ENCODE results near the gene SHISAL1.

The SHISAL1 gene

DNA sequence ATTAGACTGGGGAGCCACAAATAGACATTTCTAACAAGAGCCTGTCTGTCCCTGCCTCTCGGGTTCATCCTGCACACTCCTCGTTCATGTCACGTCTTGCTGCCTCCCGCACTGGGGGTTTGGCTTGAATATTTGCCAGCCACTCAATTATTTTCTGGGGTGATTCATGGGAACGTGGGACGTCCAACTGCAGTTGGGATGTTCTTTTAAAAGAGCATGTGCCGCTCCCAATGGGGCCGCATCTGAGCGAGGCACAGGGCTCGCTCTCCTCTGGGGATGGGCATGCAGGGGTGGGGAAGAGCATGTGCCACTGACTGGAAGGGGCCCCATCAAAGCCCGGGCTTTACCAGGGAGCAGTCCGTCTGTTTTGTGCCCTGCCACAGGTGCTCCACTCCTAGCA is 88.6 kb downstream of the SHISAL1 start:
- DNase-seq = no peak

DNA sequence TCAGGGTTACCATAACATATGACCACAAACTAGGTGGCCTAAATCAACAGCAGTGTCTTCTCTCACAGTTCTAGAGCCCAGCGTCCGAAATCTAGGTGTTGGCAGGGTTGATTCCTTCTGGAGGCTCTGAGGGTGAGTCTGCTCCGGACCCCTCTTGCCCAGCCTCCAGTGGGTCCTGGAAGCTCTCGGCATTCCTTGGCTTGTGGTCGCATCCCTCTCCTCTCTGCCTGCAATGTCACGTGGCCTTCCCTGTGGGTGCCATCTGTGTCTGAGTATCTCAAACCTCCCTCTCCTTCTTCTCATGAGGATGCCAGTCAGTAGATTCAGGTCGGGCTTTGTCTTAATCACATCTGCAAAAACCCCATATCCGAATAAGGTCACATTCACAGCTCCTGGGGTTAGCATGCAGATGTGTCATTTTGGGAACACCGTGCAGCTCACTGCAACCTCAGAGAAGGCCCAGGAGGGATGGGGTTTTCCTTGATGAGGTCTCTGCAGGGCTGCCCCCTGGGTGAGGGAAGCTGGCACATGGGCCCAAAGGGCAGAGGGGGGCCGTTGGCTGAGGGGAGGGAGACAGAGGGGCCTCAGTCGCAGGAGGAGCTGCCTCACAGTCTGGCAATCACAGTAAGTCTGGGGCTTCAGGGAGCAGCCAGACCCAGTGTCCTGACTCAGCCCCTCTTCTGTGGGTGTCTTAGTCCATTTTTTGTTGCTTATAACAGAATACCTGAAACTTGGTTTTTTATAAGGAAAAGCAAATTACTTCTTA is 90.9 kb downstream of the SHISAL1 start:
- no peak for DNase-seq

DNA sequence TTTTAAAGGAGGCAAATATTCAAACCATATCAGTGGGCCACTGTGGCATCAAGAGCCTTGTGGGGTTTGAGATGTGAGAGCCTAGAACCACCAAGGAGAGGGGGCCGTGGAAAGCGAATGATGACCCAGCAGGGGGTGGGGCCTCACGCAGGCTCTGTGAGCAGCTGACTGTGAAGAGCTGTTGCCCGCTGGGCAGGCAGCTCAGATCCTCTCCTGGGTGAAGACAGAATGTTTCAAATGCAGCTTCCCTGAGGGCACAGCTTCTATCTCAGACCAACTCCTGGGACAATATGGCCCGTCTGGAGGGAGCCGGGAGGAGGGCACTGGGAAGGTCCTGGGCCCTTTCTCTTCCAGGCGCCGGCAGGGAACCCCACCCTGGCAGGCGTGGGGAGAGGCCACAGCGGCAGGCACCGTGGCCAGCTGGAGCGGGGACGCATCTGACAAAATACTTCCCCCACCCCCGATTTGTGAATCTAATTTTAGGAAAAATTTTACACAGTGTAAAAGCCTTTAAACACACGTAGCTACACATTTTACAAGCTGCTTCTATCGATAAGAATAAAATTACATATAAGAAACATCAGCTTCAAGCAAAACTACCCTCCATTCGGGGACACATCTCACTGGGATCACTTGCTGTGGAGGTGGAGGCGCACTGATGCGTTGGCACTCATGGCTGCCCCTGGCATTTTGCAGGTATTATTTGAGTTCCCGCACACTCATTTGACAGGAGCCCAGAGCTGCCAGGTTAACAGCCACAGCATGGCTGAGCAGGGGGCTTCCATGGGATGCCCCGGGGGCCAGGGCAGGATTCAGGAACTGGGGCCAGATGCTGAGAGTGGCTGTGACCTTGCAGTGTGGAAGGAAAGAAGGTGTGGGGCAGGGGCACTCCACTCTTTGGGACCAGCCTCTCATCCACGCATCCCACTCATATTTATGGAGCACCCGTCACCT is 91.7 kb downstream of the SHISAL1 start:
- no peak for DNase-seq

DNA sequence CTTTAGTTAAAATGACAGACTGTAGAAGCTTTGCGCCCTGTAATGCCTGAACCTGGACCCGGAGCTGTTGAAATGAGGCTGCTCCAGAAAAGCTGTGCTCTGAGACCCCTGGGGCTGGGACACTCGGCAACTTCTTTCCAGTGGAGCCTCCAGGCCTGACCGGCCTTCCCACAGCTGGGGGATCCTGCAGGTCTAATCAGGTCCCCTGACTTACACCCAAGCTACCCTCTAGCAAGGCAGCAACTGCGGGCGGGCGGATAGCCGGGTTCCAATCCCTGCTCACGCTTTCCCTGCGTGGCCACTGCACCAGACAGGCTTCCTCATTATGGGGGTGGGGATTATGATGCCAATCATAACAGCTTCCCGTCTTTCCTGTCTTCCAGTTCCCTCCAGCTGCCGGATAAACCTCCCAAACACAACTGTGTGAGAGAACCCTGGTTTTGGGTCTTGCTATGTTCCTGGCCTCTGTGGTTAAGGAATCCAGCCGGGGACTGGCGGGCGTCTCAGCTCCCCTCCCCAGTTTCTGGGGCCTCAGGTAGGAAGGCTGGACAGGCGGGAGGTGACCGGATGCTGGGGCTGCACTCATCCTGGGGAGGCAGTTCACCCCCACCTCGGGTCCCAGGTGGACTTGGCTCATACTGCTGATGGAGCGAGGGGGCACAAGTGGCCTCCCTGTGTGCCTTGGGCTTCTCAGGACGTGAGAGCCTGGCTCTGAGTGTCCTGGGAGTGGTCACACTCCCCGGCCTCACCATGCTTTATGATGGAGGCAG is 93.5 kb downstream of the SHISAL1 start:
- DNase-seq = no peak

DNA sequence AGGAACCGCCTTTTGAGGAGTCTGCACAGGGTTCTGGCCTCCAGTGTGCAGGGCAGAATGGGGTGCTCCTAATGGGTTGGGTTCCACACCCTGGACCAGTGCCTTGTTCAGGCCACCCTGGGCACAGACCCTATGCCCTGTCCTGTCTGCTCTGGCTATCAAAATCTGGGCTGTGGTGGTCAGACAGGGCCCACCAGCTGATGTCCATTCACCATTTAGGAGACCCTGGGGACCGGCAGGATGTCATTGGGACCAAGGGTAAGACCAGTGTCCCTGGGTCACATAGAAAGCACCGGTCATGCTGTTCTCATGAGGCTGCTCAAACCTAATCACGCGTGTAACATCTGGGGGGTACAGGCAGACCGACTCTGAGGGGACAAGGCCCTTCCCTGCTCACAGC is 94.7 kb downstream of the SHISAL1 start:
- no peak for DNase-seq

DNA sequence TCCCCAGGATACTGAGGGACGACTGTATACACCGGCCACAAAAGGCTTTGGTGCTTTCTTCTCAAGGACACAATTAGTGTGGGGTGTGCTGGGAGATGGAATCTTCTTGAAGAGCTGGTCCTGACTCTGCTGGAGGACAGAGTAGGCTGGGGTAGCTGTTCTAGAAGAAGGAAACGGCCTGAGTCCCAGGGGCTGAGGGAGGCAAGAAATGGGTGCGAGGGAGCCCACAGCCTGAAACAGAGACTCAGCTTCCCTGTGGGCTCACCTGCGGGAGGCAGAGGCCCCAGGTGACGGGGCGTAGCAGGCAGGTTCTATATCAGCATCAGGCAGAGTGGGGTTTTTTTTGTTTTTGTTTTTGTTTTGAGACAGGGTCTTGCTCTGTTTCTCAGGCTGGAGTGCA is 95.4 kb downstream of the SHISAL1 start:
- no peak for DNase-seq

DNA sequence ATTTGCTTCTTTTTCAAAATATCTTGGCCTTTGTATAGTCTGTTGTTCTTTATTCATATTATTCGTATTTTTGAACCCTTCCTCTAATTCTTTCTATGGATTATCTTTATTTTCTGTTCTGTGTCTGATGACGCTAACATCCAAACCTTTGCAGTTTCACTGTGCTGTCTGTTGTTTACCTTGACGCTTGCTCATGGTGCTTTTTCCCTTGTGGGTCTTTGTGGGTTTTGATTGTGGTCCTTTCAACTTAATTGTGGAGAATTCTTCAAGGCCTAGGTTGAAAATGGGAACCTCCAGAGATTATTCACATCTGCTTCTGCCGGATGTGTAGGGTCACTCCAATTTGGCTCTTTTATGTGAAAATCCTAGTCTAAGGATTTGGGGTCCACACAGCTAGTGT is 97.5 kb downstream of the SHISAL1 start:
- no peak for DNase-seq

DNA sequence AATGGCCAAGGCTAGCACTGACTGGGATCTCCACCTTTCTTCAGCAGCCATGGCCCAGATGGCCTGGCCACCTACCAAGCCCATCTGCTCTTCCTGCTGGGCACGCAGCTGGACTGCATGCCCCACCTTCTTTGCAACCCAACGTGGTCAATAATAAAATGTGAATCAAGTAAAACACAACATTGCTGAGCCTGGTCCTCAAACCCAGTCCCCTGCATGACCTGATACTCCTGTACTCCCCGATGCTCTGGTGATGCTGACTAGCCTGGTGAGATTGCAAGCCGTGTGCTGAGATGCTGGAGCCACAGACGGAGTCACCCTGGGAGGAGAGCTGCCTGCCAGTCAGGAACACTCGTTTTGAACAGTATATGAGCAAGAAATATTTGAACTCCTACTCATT is 98.0 kb downstream of the SHISAL1 start:
- DNase-seq = no peak

DNA sequence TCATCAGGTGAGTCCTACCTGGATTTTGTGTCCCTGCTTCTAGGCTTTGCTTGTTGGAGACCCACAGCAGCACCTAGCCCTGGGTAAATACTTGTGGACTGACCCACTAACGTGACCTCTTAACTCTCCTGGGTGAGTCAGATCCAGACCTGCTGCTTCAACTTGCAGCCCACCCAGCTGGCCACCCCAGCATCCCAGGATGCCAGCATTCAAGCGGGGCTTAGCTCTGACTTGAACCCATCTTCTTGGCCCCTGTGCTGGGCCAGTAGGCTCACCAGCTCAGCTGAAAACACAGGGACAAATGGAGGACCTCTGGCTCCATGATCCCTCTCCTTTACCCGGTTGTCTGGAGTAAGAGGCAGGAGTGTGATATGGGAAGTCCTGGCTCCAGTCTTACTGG is 98.6 kb downstream of the SHISAL1 start:
- DNase-seq = no peak

DNA sequence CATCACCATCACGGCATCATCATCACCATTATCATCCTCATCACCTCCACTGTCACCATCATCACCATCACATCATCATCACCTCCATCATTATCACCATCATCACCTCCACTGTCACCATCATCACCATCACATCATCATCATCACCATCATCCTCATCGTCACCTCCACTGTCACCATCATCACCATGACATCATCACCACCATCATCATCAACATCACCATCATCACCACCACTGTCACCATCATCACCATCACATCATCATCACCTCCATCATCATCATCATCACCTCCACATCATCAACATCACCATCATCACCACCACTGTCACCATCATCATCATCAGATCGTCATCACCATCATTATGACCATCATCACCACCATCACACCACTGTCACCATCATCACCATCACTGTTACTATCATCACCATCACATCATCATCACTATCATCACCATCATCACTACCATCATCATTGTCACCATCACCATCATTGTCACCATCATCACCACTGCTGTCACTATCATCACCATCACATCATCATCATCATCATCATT is 99.2 kb downstream of the SHISAL1 start:
- DNase-seq = no peak

DNA sequence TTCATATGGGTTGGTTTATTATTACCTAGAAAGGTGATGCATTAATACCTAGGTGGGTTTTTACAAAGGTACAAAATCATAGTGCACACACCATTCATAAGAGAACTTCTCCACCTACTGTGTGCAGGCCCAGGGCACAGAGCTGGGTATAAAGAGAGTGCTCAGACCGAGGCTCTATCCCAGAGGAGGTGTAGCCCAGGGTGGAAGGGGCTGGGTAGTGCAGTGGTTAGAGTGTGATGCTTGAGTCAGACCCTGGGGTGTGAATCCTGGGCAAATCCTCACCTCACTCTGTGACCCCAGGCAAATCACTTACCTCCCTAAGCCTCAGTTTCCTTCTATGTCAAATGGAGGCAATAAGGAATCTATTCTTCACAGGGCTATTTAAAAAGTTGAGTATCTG is 99.8 kb downstream of the SHISAL1 start:
- DNase-seq = no peak

DNA sequence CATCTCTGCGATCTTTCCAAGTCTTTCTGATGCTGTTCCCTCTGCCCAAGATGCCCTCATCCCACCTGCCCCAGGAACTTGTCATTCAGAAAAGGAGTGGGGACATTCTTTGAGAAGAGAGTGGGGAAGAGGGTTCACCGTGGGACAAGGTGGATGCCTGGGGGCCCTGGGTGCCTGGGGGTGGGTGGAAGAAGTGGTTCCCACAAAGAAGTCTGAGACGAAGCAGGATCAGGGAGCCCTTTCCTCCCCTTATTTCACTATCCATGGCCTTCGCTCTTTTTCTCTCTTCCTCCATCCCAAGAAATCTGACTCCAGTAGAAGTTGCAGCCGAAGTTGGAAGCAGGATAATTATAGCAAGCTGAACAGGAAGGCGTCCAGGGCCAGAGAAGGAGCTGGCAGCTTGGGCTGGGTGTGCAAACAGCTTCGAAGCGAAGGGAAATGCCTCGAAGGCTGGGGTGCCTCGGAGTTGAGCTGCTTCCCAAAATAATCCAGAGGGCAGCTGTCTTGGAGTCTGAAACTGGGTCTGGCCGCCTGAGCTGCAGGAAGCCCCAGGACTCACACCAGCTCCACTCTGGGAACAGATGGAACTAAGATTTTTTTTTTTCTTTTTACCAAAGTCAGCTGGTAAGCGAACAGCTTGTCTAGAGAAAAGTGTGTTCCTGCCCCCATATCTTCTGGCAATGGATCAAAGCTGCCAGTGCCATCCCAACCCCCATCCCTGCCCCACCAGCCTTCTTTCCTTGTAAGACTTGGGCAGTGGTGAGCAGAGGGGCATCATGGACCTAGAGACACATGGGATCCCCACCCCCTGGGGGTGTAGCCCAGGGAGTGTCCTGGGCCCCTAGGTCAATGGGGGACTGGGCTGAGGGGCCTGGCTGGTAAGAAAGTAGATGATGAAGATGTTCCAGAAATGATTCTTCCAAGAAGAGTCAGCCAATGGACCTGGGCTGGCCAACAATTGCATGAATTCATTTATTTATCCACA is 100.5 kb downstream of the SHISAL1 start:
- DNase-seq = no peak

DNA sequence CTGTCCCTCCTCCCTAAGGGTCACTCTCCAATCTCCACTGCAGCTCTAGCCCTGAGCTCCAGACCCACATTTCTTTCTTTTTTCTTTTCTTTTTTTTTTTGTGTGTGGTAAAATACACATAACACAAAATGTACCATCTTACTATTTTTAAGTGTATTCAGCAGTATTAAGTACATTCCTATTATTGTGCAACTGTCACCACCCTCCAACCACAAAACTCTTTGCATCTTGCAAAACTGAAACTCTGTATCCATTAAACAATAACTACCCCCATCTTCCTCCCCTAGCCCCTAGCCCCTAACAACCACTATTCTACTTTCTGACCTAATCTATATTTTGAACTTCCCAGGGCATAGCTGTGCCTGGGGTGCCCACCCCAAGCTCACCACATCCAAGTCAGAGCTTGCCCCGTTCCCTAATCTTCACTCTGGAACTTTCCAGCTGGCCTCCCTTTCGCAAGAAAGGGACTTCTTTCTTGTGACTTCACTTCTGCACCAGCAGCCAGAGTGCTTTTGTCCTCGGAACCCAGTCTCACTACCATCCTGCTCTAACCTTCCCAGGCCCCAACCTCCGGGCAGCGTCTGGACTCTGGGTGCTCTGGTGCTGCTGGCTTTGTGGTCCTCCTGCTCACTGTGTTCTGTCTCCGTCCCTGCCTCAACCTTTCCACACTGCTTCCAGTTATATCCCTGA is 101.3 kb downstream of the SHISAL1 start:
- no peak for DNase-seq

DNA sequence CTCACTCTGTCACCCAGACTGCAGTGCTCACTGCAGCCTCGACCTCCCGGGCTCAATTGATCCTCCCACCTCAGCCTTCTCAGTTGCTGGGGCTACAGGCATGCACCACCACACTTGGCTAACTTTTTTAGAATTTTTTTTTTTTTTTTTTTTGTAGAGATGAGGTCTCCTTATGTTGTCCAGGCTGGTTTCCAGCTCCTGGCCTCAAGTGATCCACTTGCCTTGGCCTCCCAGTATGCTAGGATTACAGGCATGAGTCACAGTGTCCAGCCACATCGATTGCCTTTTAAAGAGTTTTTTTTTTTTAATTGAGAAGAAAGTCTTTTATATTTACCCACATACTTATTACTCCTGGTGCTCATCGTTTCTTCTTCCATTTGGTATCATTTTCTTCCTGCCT is 102.0 kb downstream of the SHISAL1 start:
- DNase-seq = peak; percentile 8

DNA sequence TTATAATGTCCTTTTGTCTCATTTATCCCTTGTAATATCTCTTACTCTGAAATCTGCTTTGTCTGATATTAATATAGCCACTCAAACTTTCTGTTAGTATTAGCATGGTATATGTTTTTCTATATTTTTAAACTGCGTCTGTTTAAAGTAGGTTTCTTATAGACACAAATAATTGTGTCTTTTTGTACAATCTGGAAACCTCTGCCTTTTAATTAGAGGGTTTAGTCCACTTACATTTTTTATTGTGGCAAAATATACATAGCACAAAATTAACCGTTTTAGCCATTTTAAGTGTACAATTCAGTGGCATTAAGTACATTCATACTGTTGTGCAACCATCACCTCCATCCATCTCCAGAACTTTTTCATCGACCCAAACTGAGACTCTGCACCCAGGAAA is 103.4 kb downstream of the SHISAL1 start:
- no peak for DNase-seq

DNA sequence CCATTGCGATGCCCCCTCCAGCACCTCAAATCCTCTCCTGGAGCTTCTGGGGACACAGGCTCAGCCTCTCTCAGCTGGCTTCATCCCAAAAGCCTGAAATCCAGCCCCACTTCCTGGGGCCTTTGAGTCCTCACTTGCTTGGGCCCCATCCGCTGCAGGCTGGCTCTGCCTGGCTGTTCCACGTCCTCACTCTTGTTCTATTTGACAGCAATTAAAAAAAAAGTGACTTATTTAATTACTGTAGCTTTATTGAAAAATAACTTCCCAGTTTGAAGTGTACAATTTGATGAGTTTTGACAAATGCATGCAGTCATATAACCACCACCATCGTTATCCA is 104.8 kb downstream of the SHISAL1 start:
- no peak for DNase-seq

DNA sequence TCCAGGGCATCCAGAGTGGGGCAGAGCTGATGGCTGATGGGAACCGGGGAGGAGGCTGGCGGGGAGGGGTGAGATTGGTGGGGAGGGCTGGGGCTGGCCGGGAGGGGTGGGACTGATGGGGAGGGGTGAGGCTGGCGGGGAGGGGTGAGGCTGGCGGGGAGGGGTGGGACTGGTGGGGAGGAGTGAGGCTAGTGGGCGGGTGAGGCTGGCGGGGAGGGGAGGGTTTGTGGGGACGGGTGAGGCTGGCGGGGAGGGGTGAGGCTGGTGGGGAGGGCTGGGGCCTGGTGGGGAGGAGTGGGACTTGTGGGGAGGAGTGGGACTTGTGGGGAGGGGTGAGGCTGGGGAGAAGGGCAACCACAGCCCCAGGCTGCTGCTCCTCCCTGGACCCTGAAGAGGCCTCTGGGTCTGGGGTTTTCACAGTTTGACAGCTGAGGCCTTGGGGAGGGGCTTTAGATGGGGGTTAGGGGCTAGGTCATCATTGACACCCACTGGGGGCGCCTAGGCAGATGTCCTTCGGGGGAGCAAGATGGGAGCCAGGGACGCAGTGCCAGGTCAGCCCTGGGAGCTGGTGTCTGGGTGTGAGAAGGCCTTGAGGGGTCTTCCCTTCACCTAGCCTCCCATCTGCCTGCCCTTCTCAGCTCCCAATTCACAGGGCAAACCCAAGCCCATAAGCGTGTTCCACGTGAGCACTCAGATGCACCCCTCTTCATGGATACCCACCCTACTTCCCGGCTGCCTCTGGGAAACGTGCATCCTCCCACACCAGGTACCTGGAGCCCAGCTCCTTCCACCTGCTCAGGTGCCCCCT is 105.4 kb downstream of the SHISAL1 start:
- DNase-seq = no peak

DNA sequence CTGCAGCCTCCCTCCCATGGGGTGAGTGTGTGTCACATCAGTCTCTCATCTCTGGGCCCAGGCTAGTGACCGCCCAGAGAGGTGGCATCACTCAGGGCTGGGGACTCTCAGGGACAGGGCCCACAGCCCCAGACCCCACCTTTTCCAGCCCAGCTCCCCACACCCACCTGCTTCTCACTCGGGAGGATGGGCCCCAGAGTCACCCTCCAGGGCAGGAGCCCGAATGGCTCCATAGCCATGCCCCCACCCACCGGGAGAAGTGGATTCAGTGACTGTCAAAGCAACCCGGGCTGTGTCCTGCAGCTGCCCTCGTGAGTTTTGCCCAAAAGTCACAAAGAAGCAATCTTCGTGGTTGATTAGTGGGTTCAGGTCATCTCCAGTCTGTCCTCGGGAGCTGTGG is 106.1 kb downstream of the SHISAL1 start:
- DNase-seq = no peak

DNA sequence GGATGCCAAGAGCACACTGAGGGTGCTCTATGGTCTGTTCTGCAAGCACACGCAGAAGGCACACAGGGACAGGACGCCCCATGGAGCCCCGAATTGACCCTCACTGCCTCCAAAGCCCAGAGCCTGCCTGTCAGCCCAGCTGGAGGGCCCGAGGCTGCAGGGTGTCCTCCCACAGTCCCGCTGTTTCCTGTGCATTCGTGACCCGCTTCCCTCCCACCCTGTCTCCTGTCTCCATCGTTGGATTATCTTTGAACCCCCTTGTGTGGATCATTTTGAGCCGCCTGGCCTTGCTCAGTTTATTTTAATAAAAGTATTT is 106.5 kb downstream of the SHISAL1 start:
- DNase-seq = no peak

DNA sequence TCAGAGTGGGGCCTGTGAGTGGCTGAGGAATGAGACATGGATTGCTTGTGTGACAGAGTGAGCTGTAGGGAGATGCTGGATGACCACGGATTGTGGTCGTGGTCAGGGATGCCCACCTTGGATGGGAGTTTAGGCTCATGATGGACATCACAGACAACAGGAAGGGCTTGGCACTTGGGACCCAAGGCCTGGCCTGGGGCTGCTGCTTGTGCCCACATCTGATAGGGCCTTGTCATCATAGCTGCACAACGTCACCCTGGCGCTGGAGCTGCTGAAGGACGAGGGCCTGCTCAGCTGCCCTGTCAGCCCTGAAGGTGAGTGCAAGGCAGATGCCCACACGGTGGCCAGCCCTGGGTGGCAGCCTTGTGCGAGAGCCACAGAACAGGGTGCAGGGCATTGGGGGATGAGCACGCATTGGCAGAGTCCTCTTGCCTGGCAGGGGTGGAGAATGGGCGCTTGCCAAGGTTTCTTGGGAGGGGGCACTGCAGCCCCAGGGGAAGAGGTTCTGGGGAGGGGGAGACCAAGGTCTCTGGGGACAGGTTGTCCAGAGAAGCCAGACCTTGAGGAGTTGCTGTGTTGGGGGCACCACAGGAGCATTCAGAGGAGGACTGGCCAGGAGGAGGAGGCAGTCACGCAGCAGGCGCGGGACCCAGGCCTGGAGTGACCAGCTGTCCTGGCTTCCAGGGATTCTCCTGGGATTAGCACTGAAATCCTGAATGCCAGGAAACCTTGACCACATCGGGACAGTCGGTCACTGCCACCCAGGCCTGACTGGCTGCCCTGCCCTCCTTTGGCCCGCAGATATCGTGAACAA is 107.0 kb downstream of the SHISAL1 start:
- DNase-seq = no peak
